Stimulated activated CD8-positive, alpha-beta memory T cell treated with anti-CD3 and anti-CD28 coated beads, Interleukin-15, amount 100 ng/mL, for 24 hours (primary cell): Measurements from ENCODE around the gene ZMAT3.
"Not testable (repeated sequence)": the region's sequence is repeated elsewhere in the genome, so short reads cannot be mapped to it uniquely, and the experiment has no call there.

Experiments used
- DNase-seq: peaks from one replicate; pipeline ENCODE4 v3.0.0-alpha.2; 2020; ENCODE audit warnings: low read depth

The ZMAT3 gene

GRCh38 chr3:179068779-179069530 is 2.7 kb downstream of the ZMAT3 start:
- no peak for DNase-seq

- DNase-seq, result no peak
These were observed 3.8 kb downstream of the ZMAT3 start for GRCh38 chr3:179067839-179068238.

- DNase-seq, result no peak
These were observed 4.3 kb downstream of the ZMAT3 start for GRCh38 chr3:179067291-179067690.

GRCh38 chr3:179063945-179064560 is 7.6 kb downstream of the ZMAT3 start:
- DNase-seq, result no peak

- no peak for DNase-seq
These were observed 15.3 kb downstream of the ZMAT3 start for GRCh38 chr3:179056326-179056725.

GRCh38 chr3:179054565-179054964 is 17.0 kb downstream of the ZMAT3 start:
- not testable (repeated sequence) for DNase-seq

GRCh38 chr3:179046497-179047353 is 24.9 kb downstream of the ZMAT3 start:
- no peak for DNase-seq

- DNase-seq, result no peak
These were observed 25.7 kb downstream of the ZMAT3 start for GRCh38 chr3:179045719-179046402.

- not testable (repeated sequence) for DNase-seq
These were observed 32.7 kb downstream of the ZMAT3 start for GRCh38 chr3:179038899-179039251.

- no peak for DNase-seq
These were observed 33.3 kb downstream of the ZMAT3 start for GRCh38 chr3:179038216-179038898.

GRCh38 chr3:179037351-179037750 is 34.3 kb downstream of the ZMAT3 start:
- DNase-seq, result peak; percentile 19

- DNase-seq, result no peak
These were observed 34.8 kb downstream of the ZMAT3 start for GRCh38 chr3:179036626-179037300.

- no peak for DNase-seq
These were observed 35.4 kb downstream of the ZMAT3 start for GRCh38 chr3:179036226-179036625.

- DNase-seq, result no peak
These were observed 36.4 kb downstream of the ZMAT3 start for GRCh38 chr3:179035232-179035631.

- DNase-seq, result not testable (repeated sequence)
These were observed 38.3 kb downstream of the ZMAT3 start for GRCh38 chr3:179033304-179033657.

GRCh38 chr3:179032454-179033303 is 38.9 kb downstream of the ZMAT3 start:
- not testable (repeated sequence) for DNase-seq

- no peak for DNase-seq
These were observed 42.5 kb downstream of the ZMAT3 start for GRCh38 chr3:179029096-179029495.

- no peak for DNase-seq
These were observed 43.2 kb downstream of the ZMAT3 start for GRCh38 chr3:179028408-179028807.

- no peak for DNase-seq
These were observed 44.2 kb downstream of the ZMAT3 start for GRCh38 chr3:179027326-179027900.

GRCh38 chr3:179026636-179027035 is 45.0 kb downstream of the ZMAT3 start:
- no peak for DNase-seq
